Caco-2 (cell line): ENCODE measurements around the gene SYP. TPM values are rescaled to one million over a fixed set of nuclear protein-coding genes. Genes with fewer than 3 reads are reported as not detected.

ENCODE experiments used
- BruUV-seq: library from RNA; stranded (reverse); fragments of 400-500 nt; replicated peaks from 2 replicates; lab custom pipeline; 2021; lab: Mats Ljungman, UMichigan
- CTCF ChIA-PET: fragments of 300-600 bp; sonication (Branson Sonifier 250); formaldehyde crosslinking; loops from one replicate; lab custom pipeline; 2022; ENCODE audit warnings: antibody characterized with exemption; lab: Charles Lee
- POLR2A ChIA-PET: fragments of 300-600 bp; sonication (Branson Sonifier 250); formaldehyde crosslinking; loops from one replicate; lab custom pipeline; 2022; ENCODE audit warnings: antibody characterized with exemption; lab: Charles Lee
- DNase-seq, 2 experiments: peaks; one replicate each; pipeline versions ENCODE4 v3.0.0 to v3.0.0-alpha.2; 2020 to 2022
- H3K27me3 ChIP-seq: replicated peaks from 2 replicates; pipeline ENCODE4 v1.6.0; 2011; ENCODE audit warnings: low read length; ENCODE audit not compliant: control insufficient read depth, insufficient read depth
- H3K36me3 ChIP-seq: 2 replicates; pipeline ENCODE4 v1.5.1; 2011; ENCODE audit warnings: low read length; ENCODE audit not compliant: control insufficient read depth, insufficient read depth
- H3K4me1 ChIP-seq: fragments of 250-450 bp; sonication (Bioruptor Pico); 2 replicates; pipeline ENCODE4 v1.5.1; 2020; ENCODE audit warnings: mild to moderate bottlenecking
- H3K4me3 ChIP-seq: 2 replicates; pipeline ENCODE4 v1.5.1; 2011; ENCODE audit warnings: low read depth, mild to moderate bottlenecking, control low read depth, low read length
- H3K9me3 ChIP-seq: fragments of 250-450 bp; sonication (Bioruptor Pico); 2 replicates; pipeline ENCODE4 v1.5.1; 2020; ENCODE audit warnings: mild to moderate bottlenecking, moderate library complexity
- H3K27ac Mint-ChIP-seq: one replicate; pipeline ENCODE4 v1.8.0; 2022; ENCODE audit warnings: mixed read lengths; ENCODE audit not compliant: unreplicated experiment
- H3K27me3 Mint-ChIP-seq: one replicate; pipeline ENCODE4 v1.8.0; 2022; ENCODE audit warnings: mixed read lengths; ENCODE audit not compliant: insufficient read depth, unreplicated experiment
- H3K36me3 Mint-ChIP-seq: one replicate; pipeline ENCODE4 v1.8.0; 2022; ENCODE audit warnings: mild to moderate bottlenecking, mixed read lengths; ENCODE audit not compliant: insufficient read depth, unreplicated experiment
- H3K4me1 Mint-ChIP-seq: one replicate; pipeline ENCODE4 v1.8.0; 2022; ENCODE audit warnings: low read depth, mixed read lengths; ENCODE audit not compliant: unreplicated experiment
- H3K4me3 Mint-ChIP-seq: one replicate; pipeline ENCODE4 v1.8.0; 2022; ENCODE audit warnings: mild to moderate bottlenecking, moderate library complexity, mixed read lengths; ENCODE audit not compliant: unreplicated experiment
- H3K9me3 Mint-ChIP-seq: one replicate; pipeline ENCODE4 v1.8.0; 2022; ENCODE audit warnings: mixed read lengths; ENCODE audit not compliant: unreplicated experiment
- intact Hi-C: fragments of 100-400 bp; cut with micrococcal nuclease; formaldehyde crosslinking; loops from one replicate; pipeline ENCODE4 v1.10.0; 2022; ENCODE audit not compliant: unreplicated experiment
- total RNA-seq: library from RNA; stranded (reverse); gene quantifications from 2 replicates; pipeline ENCODE4 v1.2.3, GENCODE V29; 2022
- TF ChIP-seq, protein P1 (sequence below), 2 experiments: fragments of 200-600 bp in 1 of 2; IDR thresholded peaks; 1 replicate in 1 of 2; 2 replicates in 1 of 2; pipeline versions ENCODE4 v1.5.1 to v1.8.0; 2011 to 2022; ENCODE audit warnings: antibody characterized with exemption in 1 of 2, control low read depth in 1 of 2, inconsistent platforms in 1 of 2, low read depth in 1 of 2, low read length in 1 of 2, mild to moderate bottlenecking in 1 of 2, moderate library complexity in 1 of 2; ENCODE audit not compliant: insufficient read depth in 1 of 2, severe bottlenecking in 1 of 2, unreplicated experiment in 1 of 2

The SYP gene
- total RNA-seq, 1 experiment from 2014 or later, result 18.3 TPM

DNA sequence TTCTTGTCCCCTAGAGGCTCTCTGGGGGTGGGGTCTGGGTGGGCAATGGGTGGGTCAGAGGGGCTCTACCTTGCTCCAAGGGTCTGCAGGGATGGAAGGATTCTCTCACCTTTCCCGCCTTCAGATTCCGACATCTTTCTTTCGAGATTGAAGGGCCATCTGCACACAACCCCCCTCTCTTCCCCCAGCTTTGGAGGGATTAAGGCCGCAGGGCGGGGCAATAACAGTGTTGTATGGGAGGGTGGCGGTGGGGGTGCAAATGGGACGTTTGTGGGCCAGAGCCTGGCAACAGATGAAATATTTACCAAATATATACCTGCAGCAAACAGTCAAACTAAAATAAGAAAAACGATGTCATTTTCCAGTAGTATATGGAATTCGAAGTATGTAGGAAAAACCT lies 33.2 kb upstream of the SYP start, which contains the start of gene CACNA1F:
CACNA1F (minus strand) TSS at position 165 of the 400 bp plus-strand sequence; CDS start at position 134, 31 bp downstream.
- no TSS peak for BruUV-seq
- TF ChIP-seq, protein P1, sequence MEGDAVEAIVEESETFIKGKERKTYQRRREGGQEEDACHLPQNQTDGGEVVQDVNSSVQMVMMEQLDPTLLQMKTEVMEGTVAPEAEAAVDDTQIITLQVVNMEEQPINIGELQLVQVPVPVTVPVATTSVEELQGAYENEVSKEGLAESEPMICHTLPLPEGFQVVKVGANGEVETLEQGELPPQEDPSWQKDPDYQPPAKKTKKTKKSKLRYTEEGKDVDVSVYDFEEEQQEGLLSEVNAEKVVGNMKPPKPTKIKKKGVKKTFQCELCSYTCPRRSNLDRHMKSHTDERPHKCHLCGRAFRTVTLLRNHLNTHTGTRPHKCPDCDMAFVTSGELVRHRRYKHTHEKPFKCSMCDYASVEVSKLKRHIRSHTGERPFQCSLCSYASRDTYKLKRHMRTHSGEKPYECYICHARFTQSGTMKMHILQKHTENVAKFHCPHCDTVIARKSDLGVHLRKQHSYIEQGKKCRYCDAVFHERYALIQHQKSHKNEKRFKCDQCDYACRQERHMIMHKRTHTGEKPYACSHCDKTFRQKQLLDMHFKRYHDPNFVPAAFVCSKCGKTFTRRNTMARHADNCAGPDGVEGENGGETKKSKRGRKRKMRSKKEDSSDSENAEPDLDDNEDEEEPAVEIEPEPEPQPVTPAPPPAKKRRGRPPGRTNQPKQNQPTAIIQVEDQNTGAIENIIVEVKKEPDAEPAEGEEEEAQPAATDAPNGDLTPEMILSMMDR (IDR thresholded peaks at IDR 0.05; ENCODE audit: insufficient read depth in 1 of 2, low read depth in 1 of 2, low read length in 1 of 2, severe bottlenecking in 1 of 2, unreplicated experiment in 1 of 2), result no peak
- H3K36me3 Mint-ChIP-seq, result peaks cover 6% of the 10 kb centered on the region
- H3K4me1 Mint-ChIP-seq, result no peaks in the 10 kb centered on the region
- POLR2A ChIA-PET, result no interaction called here
- Histone ChIP-seq H3K4me3 (no peak within 1 kb of the TSS), H3K4me1 (no peaks in the 10 kb centered on the region), H3K27me3 (no peaks in the 10 kb centered on the region), H3K9me3 (no peaks in the 10 kb centered on the region), H3K36me3 (no peaks in the 10 kb centered on the region)
- no peak within 1 kb of the TSS for H3K4me3 Mint-ChIP-seq
- no peak for DNase-seq
- no peaks in the 10 kb centered on the region for H3K27me3 Mint-ChIP-seq
- CTCF ChIA-PET, result no interaction called here
- no peak within 1 kb of the TSS for H3K27ac Mint-ChIP-seq
- H3K9me3 Mint-ChIP-seq, result no peaks in the 10 kb centered on the region
- intact Hi-C loops, result loop anchor here (10.0 kb wide), 1 partner anchor 58 kb away; the partner anchor contains the start of gene PLP2

DNA sequence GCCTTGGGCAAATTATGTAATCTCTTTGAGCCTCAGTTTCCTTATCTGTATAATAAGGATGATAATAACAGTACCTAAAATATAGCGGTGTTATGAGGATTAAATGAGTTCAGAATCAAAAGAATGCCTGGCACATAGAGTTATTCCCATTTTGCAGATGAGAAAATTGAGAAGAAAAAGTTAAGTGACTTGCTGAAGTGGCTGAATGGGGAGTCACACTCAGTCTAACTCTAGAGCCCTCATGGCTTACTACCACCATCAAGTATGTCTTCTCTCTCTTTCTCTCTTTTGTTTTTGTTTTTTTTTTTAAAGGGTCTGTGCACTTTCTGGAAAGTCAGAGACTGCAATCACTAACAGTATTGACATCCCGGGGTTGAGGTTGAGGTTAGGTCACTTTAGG lies 32.5 kb upstream of the SYP start:
- Mint-ChIP-seq H3K4me1 (no peaks in the 10 kb centered on the region), H3K27me3 (no peaks in the 10 kb centered on the region), H3K27ac (no peak overlapping the region), H3K36me3 (peaks cover 6% of the 10 kb centered on the region), H3K9me3 (no peaks in the 10 kb centered on the region), H3K4me3 (no peak overlapping the region)
- no peak overlapping the region for H3K4me3 ChIP-seq
- BruUV-seq, result no TSS peak
- no peaks in the 10 kb centered on the region for H3K36me3 ChIP-seq
- TF ChIP-seq, protein P1 (IDR thresholded peaks at IDR 0.05; ENCODE audit: insufficient read depth in 1 of 2, low read depth in 1 of 2, low read length in 1 of 2, severe bottlenecking in 1 of 2, unreplicated experiment in 1 of 2), result no peak
- ChIA-PET CTCF (no interaction called here), POLR2A (no interaction called here)
- no peak for DNase-seq
- no peaks in the 10 kb centered on the region for H3K4me1 ChIP-seq
- intact Hi-C loops, result loop anchor here (10.0 kb wide), 1 partner anchor 58 kb away; the partner anchor contains the start of gene PLP2
- H3K27me3 ChIP-seq, result no peaks in the 10 kb centered on the region
- H3K9me3 ChIP-seq, result no peaks in the 10 kb centered on the region

DNA sequence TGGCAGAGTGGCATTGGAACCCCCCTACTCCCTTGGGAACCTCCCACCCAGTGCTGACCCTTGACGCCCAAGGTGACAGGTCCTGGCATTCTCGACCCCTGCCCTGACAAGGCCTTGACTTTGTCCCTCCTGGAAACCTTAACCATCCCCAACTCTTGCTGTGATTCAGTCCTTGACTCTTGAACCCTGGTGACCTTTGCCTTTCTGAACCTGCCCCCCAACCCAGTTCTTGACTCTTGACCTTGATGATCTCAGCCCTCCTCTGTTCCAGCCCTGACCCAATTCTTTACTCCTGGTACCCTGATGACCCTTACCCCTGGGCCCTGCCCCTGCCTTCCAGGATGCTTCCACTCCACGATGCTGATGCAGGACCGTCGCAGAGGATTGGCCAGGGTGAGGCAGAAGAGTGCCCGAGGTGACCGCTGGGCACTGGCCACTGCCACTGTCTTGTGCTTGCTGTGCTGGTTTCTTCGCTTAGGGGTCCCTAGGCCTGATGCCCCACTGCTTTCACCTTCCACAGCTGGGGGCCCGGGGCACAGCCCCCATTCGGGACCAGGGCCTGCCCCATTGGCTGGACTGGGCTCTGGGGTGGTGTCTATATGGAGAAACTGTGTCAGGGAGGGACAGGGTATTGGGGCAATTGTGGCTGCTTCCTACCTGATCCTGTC lies 31.5 kb upstream of the SYP start:
- intact Hi-C loops, result loop anchor here (10.0 kb wide), 1 partner anchor 57 kb away; the partner anchor contains the start of gene PLP2
- ChIA-PET POLR2A (interaction anchor here (1.0 kb wide), 1 partner anchor 40 kb away, joined by 3 read pairs; no protein-coding TSS in a partner anchor), CTCF (no interaction called here)
- Mint-ChIP-seq H3K4me3 (peak overlapping the region; percentile 68), H3K27ac (no peak overlapping the region), H3K27me3 (no peaks in the 10 kb centered on the region), H3K36me3 (peaks cover 6% of the 10 kb centered on the region), H3K9me3 (no peaks in the 10 kb centered on the region), H3K4me1 (no peaks in the 10 kb centered on the region)
- TF ChIP-seq, protein P1 (IDR thresholded peaks at IDR 0.05; ENCODE audit: insufficient read depth in 1 of 2, low read depth in 1 of 2, low read length in 1 of 2, severe bottlenecking in 1 of 2, unreplicated experiment in 1 of 2), result no peak
- no TSS peak for BruUV-seq
- no peaks in the 10 kb centered on the region for H3K36me3 ChIP-seq
- H3K4me1 ChIP-seq, result no peaks in the 10 kb centered on the region
- no peaks in the 10 kb centered on the region for H3K9me3 ChIP-seq
- H3K4me3 ChIP-seq, result peak overlapping the region; percentile 46
- DNase-seq, result no peak
- no peaks in the 10 kb centered on the region for H3K27me3 ChIP-seq
